Fibroblast of peridontal ligament (primary cell): ENCODE measurements around the gene ZSCAN2.

Experiments used
- DNase-seq: peaks from one replicate; pipeline ENCODE4 v3.0.0-alpha.2; 2010; ENCODE audit errors: extremely low read depth

ZSCAN2 gene

DNA sequence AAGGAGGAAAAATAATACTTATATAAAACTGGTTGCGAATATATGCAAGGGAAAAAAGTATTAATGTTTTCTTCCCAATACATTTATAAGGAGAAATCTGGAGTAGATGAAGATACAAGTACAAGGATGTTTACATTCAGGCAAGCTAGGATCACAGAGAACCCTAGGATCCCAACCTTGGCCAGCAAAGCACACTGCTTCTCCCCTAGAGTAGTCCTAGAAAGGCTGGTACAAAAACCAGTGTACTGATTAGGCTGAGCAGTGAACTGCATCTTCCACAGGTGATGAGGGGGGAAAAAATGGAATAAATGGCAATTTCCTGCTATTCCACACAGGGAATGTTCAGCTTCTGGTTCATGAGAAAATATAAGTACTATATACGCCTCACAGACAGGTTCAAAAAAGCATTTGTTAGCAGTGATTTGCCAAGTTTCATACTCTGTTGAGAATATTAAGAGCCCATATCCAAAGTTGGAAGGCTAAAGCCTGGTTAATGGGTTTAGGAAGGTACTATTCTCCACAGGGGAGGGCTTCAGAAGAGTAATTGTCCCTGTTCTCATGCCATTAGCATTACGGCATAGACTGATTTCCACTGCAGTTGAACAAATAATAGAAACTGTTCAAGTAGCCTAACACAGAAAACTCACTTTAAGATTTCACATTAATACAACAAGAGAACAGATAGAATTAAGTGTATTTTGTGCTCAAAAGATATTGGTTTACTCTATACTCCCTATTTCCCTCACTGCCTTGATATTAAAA lies 67.6 kb downstream of the ZSCAN2 start:
- DNase-seq = no peak

DNA sequence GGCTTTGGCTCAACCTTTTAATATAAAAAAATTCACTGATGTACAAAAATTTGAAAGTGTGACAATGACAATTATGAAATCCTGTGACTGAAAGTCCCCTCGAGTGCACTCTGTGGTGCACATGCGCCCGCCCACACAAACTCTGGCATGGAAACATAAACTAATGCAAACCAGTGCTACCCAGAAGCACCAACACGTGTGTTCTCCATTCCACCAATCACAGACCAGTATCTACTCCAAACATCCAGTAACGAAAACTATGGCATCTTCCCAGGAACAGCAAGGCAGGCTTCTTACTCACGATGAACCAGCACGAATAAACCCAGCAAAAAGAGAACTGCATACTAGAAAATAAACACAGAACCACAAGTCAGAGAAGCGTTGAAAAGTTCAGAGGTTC lies 68.9 kb downstream of the ZSCAN2 start:
- peak; percentile 96 for DNase-seq

DNA sequence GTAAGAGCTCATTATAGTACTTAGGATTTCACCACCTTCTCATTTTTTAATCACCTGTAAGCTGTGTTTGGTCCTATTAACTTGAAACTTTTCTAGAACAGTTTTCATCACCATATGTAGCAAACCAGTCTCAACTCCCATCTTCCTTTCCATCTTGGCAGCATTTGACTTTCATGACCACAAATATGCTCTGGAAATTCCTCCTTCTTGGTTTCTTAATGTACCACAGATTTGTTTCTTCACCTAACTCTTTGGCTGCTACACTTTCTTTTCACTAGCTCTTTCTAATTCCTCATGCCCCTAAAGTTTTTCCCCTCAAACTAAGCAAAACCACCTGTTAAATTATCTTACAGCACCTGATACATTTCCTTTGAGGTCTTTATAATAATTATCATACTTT lies 70.4 kb downstream of the ZSCAN2 start:
- peak; percentile 95 for DNase-seq
